NCI-H1436 (cell line): ENCODE measurements around the gene BACE2.
"Not testable (repeated sequence)": the region's sequence is repeated elsewhere in the genome, so short reads cannot be mapped to it uniquely, and the experiment has no call there.

Source experiments
- DNase-seq: peaks from one replicate; lab custom pipeline; 2025; lab: John Stamatoyannopoulos, UW

Gene BACE2

GRCh38 chr21:41240040-41240439, 72.1 kb downstream of the BACE2 start:
- no peak for DNase-seq

DNA sequence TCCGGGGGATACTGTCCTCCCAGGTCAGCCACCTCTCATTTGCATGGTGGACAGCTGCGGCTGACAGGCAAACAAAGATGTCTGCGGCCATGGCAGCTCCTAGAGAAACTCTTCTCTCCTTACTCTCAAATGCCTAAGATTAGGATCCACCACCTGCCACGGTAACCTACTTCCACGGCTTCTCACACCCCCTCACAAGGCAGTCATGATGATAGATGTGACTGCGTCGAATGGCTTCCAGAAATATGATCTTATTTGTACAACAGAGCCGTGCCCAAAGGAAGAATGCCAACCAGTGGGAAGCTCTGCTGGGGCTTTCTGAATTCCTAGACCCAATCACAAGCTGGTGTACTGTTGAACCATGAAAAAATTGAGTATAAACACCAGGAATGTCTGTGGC, 73.4 kb downstream of the BACE2 start:
- no peak for DNase-seq

GRCh38 chr21:41242238-41242829, 74.4 kb downstream of the BACE2 start:
- no peak for DNase-seq

DNA sequence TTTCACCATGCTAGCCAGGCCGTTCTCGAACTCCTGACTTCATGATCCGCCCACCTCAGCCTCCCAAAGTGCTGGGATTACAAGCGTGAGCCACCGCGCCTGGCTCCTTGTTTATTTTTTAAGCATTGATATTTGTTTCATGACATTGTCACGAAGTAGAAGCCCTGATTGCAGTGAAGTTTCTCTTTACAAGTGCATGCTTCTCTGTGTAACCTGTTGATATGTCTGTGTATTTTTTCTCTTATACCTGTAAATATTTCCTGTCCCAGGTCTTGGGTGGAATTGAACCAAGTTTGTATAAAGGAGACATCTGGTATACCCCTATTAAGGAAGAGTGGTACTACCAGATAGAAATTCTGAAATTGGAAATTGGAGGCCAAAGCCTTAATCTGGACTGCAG, 75.1 kb downstream of the BACE2 start:
- DNase-seq: no peak

DNA sequence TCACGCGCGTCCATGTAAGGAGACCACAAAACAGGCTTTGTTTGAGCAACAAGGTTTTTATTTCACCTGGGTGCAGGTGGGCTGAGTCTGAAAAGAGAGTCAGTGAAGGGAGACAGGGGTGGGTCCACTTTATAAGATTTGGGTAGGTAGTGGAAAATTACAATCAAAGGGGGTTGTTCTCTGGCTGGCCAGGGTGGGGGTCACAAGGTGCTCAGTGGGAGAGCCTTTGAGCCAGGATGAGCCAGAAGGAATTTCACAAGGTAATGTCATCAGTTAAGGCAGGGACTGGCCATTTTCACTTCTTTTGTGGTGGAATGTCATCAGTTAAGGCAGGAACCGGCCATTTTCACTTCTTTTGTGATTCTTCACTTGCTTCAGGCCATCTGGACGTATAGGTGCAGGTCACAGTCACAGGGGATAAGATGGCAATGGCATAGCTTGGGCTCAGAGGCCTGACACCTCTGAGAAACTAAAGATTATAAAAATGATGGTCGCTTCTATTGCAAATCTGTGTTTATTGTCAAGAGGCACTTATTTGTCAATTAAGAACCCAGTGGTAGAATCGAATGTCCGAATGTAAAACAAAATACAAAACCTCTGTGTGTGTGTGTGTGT, 76.4 kb downstream of the BACE2 start:
- DNase-seq: not testable (repeated sequence)

- DNase-seq: no peak
Measured at GRCh38 chr21:41245509-41246135, 77.7 kb downstream of the BACE2 start.

DNA sequence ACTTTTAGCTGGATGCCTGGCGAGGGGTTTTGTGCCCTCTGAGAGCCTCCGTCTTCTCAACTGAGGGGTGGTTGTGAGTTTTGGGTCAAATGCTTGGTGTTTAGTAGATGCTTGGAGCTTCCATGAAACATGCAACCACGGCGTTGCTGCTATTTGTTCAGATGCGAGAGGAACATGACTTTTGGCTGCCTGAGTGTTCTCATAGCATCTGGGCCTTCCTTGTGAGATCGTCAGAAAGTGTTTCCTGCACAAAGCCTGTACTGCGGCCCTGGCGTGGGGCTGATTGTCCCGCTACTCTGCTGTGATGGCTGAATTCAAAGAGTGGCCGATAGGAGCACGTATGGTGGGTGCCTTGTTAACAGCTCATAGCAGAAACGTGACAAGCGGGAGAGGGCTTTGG, 78.8 kb downstream of the BACE2 start:
- no peak for DNase-seq

GRCh38 chr21:41247561-41248545, 79.9 kb downstream of the BACE2 start:
- no peak for DNase-seq

DNA sequence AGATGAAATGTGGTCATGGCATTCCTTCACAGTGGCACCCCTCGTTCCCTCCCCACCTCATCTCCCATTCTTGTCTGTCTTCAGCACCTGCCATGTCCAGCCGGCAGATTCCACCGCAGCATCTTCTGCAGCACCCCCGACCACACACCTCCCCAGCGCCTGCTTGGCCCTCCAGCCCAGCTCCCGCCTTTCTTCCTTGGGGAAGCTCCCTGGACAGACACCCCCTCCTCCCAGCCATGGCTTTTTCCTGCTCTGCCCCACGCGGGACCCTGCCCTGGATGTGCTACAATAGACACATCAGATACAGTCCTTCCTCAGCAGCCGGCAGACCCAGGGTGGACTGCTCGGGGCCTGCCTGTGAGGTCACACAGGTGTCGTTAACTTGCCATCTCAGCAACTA, 81.5 kb downstream of the BACE2 start:
- DNase-seq: no peak

GRCh38 chr21:41250519-41250918, 82.6 kb downstream of the BACE2 start:
- DNase-seq: no peak

GRCh38 chr21:41251961-41252642, 84.1 kb downstream of the BACE2 start:
- DNase-seq: no peak

DNA sequence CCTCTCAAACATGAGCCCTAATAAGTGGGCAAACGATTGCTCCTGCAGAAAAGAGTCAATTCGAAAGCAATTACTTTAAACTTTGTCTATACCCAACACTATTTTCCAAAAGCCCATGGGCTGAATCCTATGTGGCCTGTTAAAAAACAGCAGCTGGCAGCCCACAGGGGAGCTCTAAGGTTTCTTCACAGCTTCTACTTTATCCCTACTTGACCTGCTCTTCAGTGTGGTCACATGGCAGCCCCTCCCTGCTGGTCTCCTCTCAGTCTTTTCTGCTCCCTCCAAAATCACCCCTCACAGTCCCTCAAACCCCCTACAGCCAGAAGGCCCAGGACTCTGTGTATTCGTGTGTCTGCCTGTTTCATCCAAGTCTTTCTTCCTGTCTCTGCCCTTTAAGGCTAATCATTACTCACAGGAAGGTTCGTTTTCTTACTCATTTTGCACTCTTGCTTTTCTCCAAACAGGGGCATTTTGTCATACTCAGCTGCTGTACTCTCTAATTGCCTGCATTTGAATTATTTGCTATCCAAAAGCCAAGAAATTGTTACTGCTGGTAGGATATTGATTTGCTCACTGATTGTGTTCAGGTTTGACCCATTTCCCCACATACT, 86.2 kb downstream of the BACE2 start:
- no peak for DNase-seq

DNA sequence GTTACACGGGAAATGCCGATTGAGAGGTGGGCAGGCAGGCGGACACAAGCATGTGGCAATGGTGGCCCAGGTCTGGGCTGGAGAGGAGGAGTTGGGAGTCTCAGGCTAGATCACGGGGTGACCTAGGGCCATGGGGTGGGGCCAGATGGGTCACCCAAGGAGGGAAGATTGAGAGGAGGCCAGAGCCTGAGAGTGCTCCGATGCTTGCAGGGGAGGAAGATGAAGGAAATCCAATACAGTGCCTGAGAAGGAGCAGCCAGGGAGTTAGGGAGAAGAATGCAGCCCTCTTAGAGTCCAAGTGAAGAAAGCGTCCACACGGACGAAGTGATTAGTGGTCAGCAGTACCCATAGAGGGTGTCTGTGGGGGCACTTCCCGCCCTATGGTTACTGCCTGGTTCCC, 87.2 kb downstream of the BACE2 start:
- no peak for DNase-seq

DNA sequence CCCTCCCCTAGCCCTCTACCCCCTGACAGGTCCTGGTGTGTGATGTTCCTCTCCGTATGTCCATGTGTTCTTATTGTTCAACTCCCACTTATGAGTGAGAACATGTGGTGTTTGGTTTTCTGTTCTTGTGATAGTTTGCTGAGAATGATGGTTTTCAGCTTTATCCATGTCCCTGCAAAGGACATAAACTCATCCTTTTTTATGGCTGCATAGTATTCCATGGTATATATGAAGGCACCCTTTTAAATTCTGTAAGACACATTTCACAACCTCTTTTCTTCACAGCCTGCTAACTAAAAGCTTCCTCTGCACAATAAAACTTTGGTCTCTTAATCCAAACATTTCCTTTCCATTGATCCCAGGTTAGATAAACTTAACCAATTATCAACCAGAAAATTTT, 88.3 kb downstream of the BACE2 start:
- DNase-seq: not testable (repeated sequence)

GRCh38 chr21:41256771-41257702, 89.1 kb downstream of the BACE2 start:
- DNase-seq: no peak

GRCh38 chr21:41258617-41259016, 90.7 kb downstream of the BACE2 start:
- DNase-seq: no peak

DNA sequence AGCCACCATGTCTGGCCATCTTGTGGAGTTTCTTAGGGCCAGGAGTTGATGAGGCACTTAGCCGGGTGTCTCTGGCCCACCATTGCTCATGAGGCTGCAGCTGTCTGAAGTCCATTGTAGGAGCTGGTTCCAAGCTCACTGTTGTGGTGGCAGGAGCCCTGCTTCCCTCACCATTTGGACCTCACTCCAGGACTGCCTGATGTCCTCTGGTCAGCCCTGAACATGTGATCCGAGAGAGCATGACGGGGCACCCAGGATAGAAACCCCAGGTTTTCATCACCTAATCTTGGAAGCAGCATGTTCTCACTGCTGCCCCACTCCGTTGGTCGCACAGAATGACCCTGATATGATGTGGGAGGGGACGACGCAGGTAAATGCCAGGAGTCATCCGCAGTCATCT, 92.5 kb downstream of the BACE2 start:
- no peak for DNase-seq

GRCh38 chr21:41267346-41267745, 99.4 kb downstream of the BACE2 start:
- DNase-seq: no peak

DNA sequence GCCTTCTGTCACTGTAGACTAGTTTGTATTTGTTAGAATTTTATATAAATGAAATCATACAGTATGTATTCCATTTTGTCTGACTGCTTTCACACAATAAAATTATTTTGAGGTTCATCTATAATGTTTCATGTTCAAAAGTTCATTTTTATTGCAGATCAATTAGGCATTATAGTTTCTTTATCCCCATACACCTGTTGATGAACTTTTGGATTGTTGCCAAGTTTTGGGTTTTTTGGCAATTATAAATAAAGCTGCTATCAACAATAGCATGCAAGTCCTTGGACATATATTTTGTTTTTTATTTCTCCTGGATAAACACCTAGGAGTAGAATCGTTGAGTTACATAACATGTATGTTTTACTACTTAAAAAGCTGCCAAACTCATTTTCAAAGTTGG, 101.6 kb downstream of the BACE2 start:
- DNase-seq: no peak

GRCh38 chr21:41277196-41277595, 109.2 kb downstream of the BACE2 start:
- no peak for DNase-seq
